Measurements from ENCODE around the gene TTC34. TPM values are rescaled to one million over a fixed set of nuclear protein-coding genes. Genes with fewer than 3 reads are reported as not detected.

TTC34 gene
- total and polyA plus RNA-seq, 10 of the 15 experiments (the other 5 are each of a cell fraction or from before 2014, with no cell fraction given), result 0.03 to 0.49 (median 0.05) TPM; not detected in 2

GRCh38 chr1:2633366-2633935 lies 168.0 kb downstream of the TTC34 start (continued):
- TF ChIP-seq EGR1 (IDR thresholded peaks at IDR 0.05; ENCODE audit: borderline replicate concordance in 1 of 2, low read depth in 2 of 2, low read length in 2 of 2) (no peak), IKZF2 (IDR thresholded peaks at IDR 0.05) (no peak)

GRCh38 chr1:2632561-2633361 lies 168.7 kb downstream of the TTC34 start, which contains the start of gene MMEL1:
Gene MMEL1 (minus strand): TSS chr1:2633016. CDS start chr1:2629484, 3,532 bp downstream.
- RAD21 ChIA-PET (ENCODE audit: unreplicated experiment), result no interaction called here
- SMC1A ChIA-PET (ENCODE audit: uncharacterized antibody, unreplicated experiment), result no interaction called here

More at GRCh38 chr1:2632561-2633361, 168.7 kb downstream of the TTC34 start, which contains the start of gene MMEL1:
- FAIRE-seq (no peak), DNase-seq (ENCODE audit: low read depth, low spot score) (no peak), ATAC-seq (no peak)
- in situ Hi-C loops (cut with MboI) (no loop called here), intact Hi-C loops (cut with micrococcal nuclease; ENCODE audit: unreplicated experiment) (no loop called here)
- Histone ChIP-seq H4K20me1 (ENCODE audit: control insufficient read depth, insufficient read depth) (no peaks in the 10 kb centered on the region), H3K4me3 (no peak within 1 kb of the TSS), H2AFZ (ENCODE audit: control insufficient read depth, low read depth, low read length) (no peak within 1 kb of the TSS), H3K9me3 (replicated peaks; ENCODE audit: control insufficient read depth, insufficient read depth, low read length) (no peaks in the 10 kb centered on the region; the same call in 2 of the 3 replicates), H3K79me2 (ENCODE audit: control insufficient read depth, insufficient read depth, low read length) (no peaks in the 10 kb centered on the region), H3K27me3 (replicated peaks in 1 of 2; ENCODE audit: control insufficient read depth in 2 of 2, insufficient read depth in 2 of 2, low read length in 1 of 2) (no peaks in the 10 kb centered on the region; a peak in 1 of 4 replicates), H3K4me2 (ENCODE audit: control insufficient read depth, insufficient read depth) (no peak within 1 kb of the TSS), H3K36me3 (ENCODE audit: control insufficient read depth in 2 of 2, insufficient read depth in 2 of 2, low read length in 1 of 2) (no peaks in the 10 kb centered on the region), H3K4me1 (ENCODE audit: control insufficient read depth, insufficient read depth, low read length) (no peaks in the 10 kb centered on the region), H3K27ac (ENCODE audit: control insufficient read depth, insufficient read depth) (no peak within 1 kb of the TSS), H3K9ac (ENCODE audit: control insufficient read depth, insufficient read depth, low read length) (no peak within 1 kb of the TSS)
- BruUV-seq (replicated peaks), result no TSS peak
- CTCF ChIA-PET, result no interaction called here
- POLR2A ChIA-PET, result no interaction called here
- 13% methylated on average over 16 of the region's 16 CpGs for WGBS (ENCODE audit: insufficient coverage, insufficient replicate concordance, low lambda C conversion rate, missing lambda C conversion rate)
- TF ChIP-seq KLF5 (IDR thresholded peaks at IDR 0.05; ENCODE audit: partially characterized antibody) (no peak), IRF5 (IDR thresholded peaks at IDR 0.05; ENCODE audit: borderline replicate concordance) (no peak), ELK1 (IDR thresholded peaks at IDR 0.05; ENCODE audit: low read depth, low read length) (no peak), RUNX3 (IDR thresholded peaks at IDR 0.05; ENCODE audit: low read length) (no peak), EZH2 (IDR thresholded peaks at IDR 0.05; ENCODE audit: borderline replicate concordance, control insufficient read depth, low read depth, low read length) (no peak), BACH1 (IDR thresholded peaks at IDR 0.05; ENCODE audit: borderline replicate concordance) (no peak), SUPT20H (IDR thresholded peaks at IDR 0.05; ENCODE audit: borderline replicate concordance, control insufficient read depth, low read depth, low read length) (no peak), IRF3 (IDR thresholded peaks at IDR 0.05) (no peak), TARDBP (IDR thresholded peaks at IDR 0.05; ENCODE audit: borderline replicate concordance) (no peak), WRNIP1 (IDR thresholded peaks at IDR 0.05; ENCODE audit: borderline replicate concordance, low read depth, low read length) (no peak)
- TF ChIP-seq, protein P1, sequence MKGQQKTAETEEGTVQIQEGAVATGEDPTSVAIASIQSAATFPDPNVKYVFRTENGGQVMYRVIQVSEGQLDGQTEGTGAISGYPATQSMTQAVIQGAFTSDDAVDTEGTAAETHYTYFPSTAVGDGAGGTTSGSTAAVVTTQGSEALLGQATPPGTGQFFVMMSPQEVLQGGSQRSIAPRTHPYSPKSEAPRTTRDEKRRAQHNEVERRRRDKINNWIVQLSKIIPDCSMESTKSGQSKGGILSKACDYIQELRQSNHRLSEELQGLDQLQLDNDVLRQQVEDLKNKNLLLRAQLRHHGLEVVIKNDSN (IDR thresholded peaks at IDR 0.05; ENCODE audit: borderline replicate concordance, extremely low read length, insufficient read depth, low read depth, low read length), result no peak

Data from GM12878 (cell line).